ENCODE results near the gene RTN1. TPM values are rescaled to one million over a fixed set of nuclear protein-coding genes. Genes with fewer than 3 reads are reported as not detected.

The RTN1 gene
- total and polyA plus RNA-seq, 9 of the 15 experiments (the other 6 are each of a cell fraction or from before 2014, with no cell fraction given): 0.03 to 0.09 TPM; not detected in 7

DNA sequence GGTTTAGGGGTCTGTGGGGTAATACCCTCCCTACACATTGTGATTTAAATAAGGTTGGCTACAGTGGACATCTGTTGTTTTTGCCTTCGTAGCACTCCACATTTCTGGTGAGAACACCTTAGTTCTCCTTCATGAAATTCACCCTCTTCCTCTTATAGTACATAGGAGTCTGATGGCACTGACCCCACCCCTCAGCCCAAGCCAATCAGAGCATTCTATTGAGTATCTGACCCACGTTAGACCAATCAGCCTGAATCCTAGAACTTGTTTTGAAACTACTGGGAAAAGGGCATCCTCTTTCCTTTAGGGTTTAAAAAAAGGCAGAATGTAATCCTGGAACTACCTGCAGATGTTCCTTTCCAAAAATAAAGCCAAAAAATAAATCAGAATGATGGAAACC, 33.6 kb upstream of the RTN1 start (continued):
- TF ChIP-seq, protein P1, sequence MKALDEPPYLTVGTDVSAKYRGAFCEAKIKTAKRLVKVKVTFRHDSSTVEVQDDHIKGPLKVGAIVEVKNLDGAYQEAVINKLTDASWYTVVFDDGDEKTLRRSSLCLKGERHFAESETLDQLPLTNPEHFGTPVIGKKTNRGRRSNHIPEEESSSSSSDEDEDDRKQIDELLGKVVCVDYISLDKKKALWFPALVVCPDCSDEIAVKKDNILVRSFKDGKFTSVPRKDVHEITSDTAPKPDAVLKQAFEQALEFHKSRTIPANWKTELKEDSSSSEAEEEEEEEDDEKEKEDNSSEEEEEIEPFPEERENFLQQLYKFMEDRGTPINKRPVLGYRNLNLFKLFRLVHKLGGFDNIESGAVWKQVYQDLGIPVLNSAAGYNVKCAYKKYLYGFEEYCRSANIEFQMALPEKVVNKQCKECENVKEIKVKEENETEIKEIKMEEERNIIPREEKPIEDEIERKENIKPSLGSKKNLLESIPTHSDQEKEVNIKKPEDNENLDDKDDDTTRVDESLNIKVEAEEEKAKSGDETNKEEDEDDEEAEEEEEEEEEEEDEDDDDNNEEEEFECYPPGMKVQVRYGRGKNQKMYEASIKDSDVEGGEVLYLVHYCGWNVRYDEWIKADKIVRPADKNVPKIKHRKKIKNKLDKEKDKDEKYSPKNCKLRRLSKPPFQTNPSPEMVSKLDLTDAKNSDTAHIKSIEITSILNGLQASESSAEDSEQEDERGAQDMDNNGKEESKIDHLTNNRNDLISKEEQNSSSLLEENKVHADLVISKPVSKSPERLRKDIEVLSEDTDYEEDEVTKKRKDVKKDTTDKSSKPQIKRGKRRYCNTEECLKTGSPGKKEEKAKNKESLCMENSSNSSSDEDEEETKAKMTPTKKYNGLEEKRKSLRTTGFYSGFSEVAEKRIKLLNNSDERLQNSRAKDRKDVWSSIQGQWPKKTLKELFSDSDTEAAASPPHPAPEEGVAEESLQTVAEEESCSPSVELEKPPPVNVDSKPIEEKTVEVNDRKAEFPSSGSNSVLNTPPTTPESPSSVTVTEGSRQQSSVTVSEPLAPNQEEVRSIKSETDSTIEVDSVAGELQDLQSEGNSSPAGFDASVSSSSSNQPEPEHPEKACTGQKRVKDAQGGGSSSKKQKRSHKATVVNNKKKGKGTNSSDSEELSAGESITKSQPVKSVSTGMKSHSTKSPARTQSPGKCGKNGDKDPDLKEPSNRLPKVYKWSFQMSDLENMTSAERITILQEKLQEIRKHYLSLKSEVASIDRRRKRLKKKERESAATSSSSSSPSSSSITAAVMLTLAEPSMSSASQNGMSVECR (CRISPR knock-in tag; IDR thresholded peaks at IDR 0.05): no peak
- no peak for TF ChIP-seq ZNF717 (CRISPR knock-in tag; IDR thresholded peaks at IDR 0.05)

GRCh38 chr14:59900556-59900955, 30.0 kb upstream of the RTN1 start:
- no peak overlapping the region for H2AFZ ChIP-seq (ENCODE audit: low read depth, low read length)
- in situ Hi-C loops (cut with MboI) (no loop called here), intact Hi-C loops (cut with micrococcal nuclease) (no loop called here)
- peak in 1 of 4 experiments; percentile 4 for DNase-seq (ENCODE audit: extremely low read depth in 1 of 4, low spot score in 3 of 4)
- no peak for ATAC-seq
- H4K20me1 ChIP-seq (replicated peaks; ENCODE audit: control insufficient read depth, insufficient read depth, low read length): no peaks in the 10 kb centered on the region
- 2% methylated on average over 3 of the region's 3 CpGs for WGBS (ENCODE audit: insufficient coverage, low coverage, missing lambda C conversion rate)
- H3K27me3 ChIP-seq (ENCODE audit: control insufficient read depth in 2 of 2, insufficient read depth in 2 of 2, low read length in 2 of 2): no peaks in the 10 kb centered on the region
- no peak for FAIRE-seq
- no peak overlapping the region for H3K9ac ChIP-seq (ENCODE audit: insufficient read depth in 1 of 2, low read depth in 2 of 2, low read length in 2 of 2)
- CTCF ChIA-PET (ENCODE audit: low intra/inter-chr PET ratio): no interaction called here
- H3K27ac ChIP-seq (ENCODE audit: extremely low read depth, low read depth, low read length): no peak overlapping the region
- H3K9me3 ChIP-seq (replicated peaks; ENCODE audit: control insufficient read depth, insufficient read depth, low read depth, low read length): no peaks in the 10 kb centered on the region; the same call in 1 of the 2 replicates
- H3K4me1 ChIP-seq (replicated peaks in 1 of 2; ENCODE audit: control insufficient read depth in 2 of 2, insufficient read depth in 2 of 2, low read length in 2 of 2): no peaks in the 10 kb centered on the region
- H3K9me1 ChIP-seq (ENCODE audit: control insufficient read depth, insufficient read depth, low read length): no peaks in the 10 kb centered on the region
- POLR2A ChIA-PET: no interaction called here
- H3K79me2 ChIP-seq (ENCODE audit: control insufficient read depth, insufficient read depth, low read length): no peaks in the 10 kb centered on the region
- no peaks in the 10 kb centered on the region for H3K36me3 ChIP-seq (ENCODE audit: control insufficient read depth, insufficient read depth, low read length)
- TF ChIP-seq CBFA2T3 (IDR thresholded peaks at IDR 0.05) (peak; percentile 55), FOXA3 (CRISPR knock-in tag; conservative IDR thresholded peaks at IDR 0.05 in 1 of 2, IDR thresholded peaks at IDR 0.05 in 1 of 2) (no peak)
- no TSS peak for BruUV-seq (replicated peaks)
- H3K4me3 ChIP-seq: no peak overlapping the region
- no peak overlapping the region for H3K4me2 ChIP-seq (ENCODE audit: insufficient read depth, low read length)

All from K562 (cell line).